Naive thymus-derived CD4-positive, alpha-beta T cell (primary cell): ENCODE measurements around the gene SPO11. TPM values are rescaled to one million over a fixed set of nuclear protein-coding genes. Genes with fewer than 3 reads are reported as not detected.

Source experiments
- ATAC-seq: fragments of 150-1000 bp; cut with Tn5 transposase; 2 replicates; pipeline ENCODE4 v1.10.0; 2021; ENCODE audit warnings: mild to moderate bottlenecking, moderate library complexity
- CTCF ChIA-PET: fragments of 350-600 bp; sonication (Branson Sonifier 250); formaldehyde crosslinking; loops from one replicate; lab custom pipeline; 2021; ENCODE audit warnings: antibody characterized with exemption; lab: Charles Lee
- POLR2A ChIA-PET: fragments of 350-600 bp; sonication (Branson Sonifier 250); formaldehyde crosslinking; loops from one replicate; lab custom pipeline; 2021; ENCODE audit warnings: antibody characterized with exemption, inconsistent platforms; lab: Charles Lee
- DNase-seq, 9 donors: peaks; one replicate each; pipeline versions ENCODE4 v3.0.0 to v3.0.0-alpha.2; 2020 to 2022; ENCODE audit warnings: mixed read lengths in 1 of 9
- H3K27ac ChIP-seq: one replicate; pipeline ENCODE4 v1.7.0; 2013; ENCODE audit warnings: mild to moderate bottlenecking, low read depth, low read length, moderate library complexity
- H3K27me3 ChIP-seq, 2 donors: one replicate each; pipeline ENCODE4 v1.7.0; 2013; ENCODE audit warnings: low read length in 2 of 2, mild to moderate bottlenecking in 2 of 2, moderate library complexity in 2 of 2; ENCODE audit not compliant: control insufficient read depth in 2 of 2, insufficient read depth in 2 of 2
- H3K36me3 ChIP-seq, 3 experiments: 1 replicate in 2 of 3; 2 replicates in 1 of 3; pipeline ENCODE4 v1.7.0; 2013; ENCODE audit warnings: low read length in 3 of 3, mild to moderate bottlenecking in 3 of 3, moderate library complexity in 1 of 3; ENCODE audit not compliant: insufficient read depth in 3 of 3, control insufficient read depth in 2 of 3
- H3K4me1 ChIP-seq, 2 donors: one replicate each; pipeline ENCODE4 v1.7.0; 2013; ENCODE audit warnings: low read length in 2 of 2, mild to moderate bottlenecking in 2 of 2, moderate library complexity in 1 of 2; ENCODE audit not compliant: control insufficient read depth in 2 of 2, insufficient read depth in 2 of 2
- H3K4me3 ChIP-seq: 2 replicates; pipeline ENCODE4 v1.7.0; 2013; ENCODE audit warnings: mild to moderate bottlenecking, low read length
- H3K9me3 ChIP-seq, 3 experiments: 1 replicate in 2 of 3; 2 replicates in 1 of 3; pipeline ENCODE4 v1.7.0; 2013; ENCODE audit warnings: low read length in 3 of 3; ENCODE audit not compliant: control insufficient read depth in 2 of 3
- H3K27ac Mint-ChIP-seq, 9 donors: one replicate each; pipeline ENCODE4 v1.8.0; 2020 to 2022; ENCODE audit warnings: mixed read lengths in 9 of 9, mild to moderate bottlenecking in 8 of 9, moderate library complexity in 5 of 9, inconsistent platforms in 2 of 9
- H3K27me3 Mint-ChIP-seq, 5 donors: one replicate each; pipeline ENCODE4 v1.8.0; 2021 to 2022; ENCODE audit warnings: mixed read lengths in 5 of 5, mild to moderate bottlenecking in 1 of 5
- H3K36me3 Mint-ChIP-seq, 5 donors: one replicate each; pipeline ENCODE4 v1.8.0; 2020 to 2022; ENCODE audit warnings: mixed read lengths in 5 of 5, mild to moderate bottlenecking in 3 of 5, inconsistent platforms in 1 of 5
- H3K4me1 Mint-ChIP-seq, 7 donors: one replicate each; pipeline ENCODE4 v1.8.0; 2020 to 2022; ENCODE audit warnings: mixed read lengths in 7 of 7, mild to moderate bottlenecking in 3 of 7, inconsistent platforms in 1 of 7
- H3K4me3 Mint-ChIP-seq, 10 donors: one replicate each; pipeline ENCODE4 v1.8.0; 2020 to 2022; ENCODE audit warnings: mild to moderate bottlenecking in 10 of 10, mixed read lengths in 10 of 10, moderate library complexity in 6 of 10, inconsistent platforms in 2 of 10
- H3K9me3 Mint-ChIP-seq, 11 donors: one replicate each; pipeline ENCODE4 v1.8.0; 2020 to 2022; ENCODE audit warnings: mixed read lengths in 11 of 11, mild to moderate bottlenecking in 4 of 11, inconsistent platforms in 1 of 11, moderate library complexity in 1 of 11
- intact Hi-C, 2 donors: fragments of 100-400 bp; cut with micrococcal nuclease; formaldehyde crosslinking; loops; one replicate each; pipeline ENCODE4 v1.15.1; 2023
- polyA plus RNA-seq, 2 donors: library from polyadenylated mRNA; unstranded; fragments of 300-500 nt; fragmentation: Illumina TruSeq; gene quantifications; one replicate each; pipeline ENCODE4 v1.2.3, GENCODE V29; 2021
- total RNA-seq, 6 experiments: library from RNA in 5 of 6; stranded (reverse) in 5 of 6; gene quantifications; 1 replicate in 5 of 6; 2 replicates in 1 of 6; pipeline ENCODE4 v1.2.3 and lab custom pipeline; 2021 to 2026

The SPO11 gene
- total and polyA plus RNA-seq, 7 experiments from 2014 or later: not detected

DNA sequence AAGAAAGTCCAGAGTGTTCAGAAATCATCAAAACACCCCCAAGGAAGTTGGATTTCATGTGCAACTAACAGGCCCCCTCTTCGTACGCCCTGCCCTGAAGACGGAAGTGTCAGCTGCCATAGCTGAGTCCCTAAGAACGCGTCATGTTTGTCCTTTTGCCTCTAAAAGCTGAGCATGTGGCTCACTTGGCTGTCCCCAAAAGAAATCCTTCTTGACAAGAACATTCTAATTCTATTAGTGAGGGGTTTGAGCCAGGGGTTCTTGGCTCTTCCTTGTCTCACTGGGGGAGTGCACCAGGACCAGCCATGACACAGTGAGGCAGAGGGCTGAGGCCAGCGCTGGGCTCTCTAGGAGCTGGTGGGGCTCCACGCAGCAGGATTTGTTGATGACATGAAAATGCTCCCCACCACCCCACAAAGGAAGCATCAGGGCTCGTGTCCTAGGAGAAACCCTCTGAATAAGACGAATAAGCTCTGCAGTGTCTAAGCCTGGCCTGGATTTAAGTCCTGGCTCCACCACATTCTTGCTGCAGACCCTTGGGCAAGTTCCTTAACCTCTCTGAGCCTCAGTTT, 20.0 kb upstream of the SPO11 start:
- no peaks in the 10 kb centered on the region for H3K4me1 ChIP-seq
- peaks cover 0 to 6% of the 10 kb centered on the region in 2 donors for H3K27me3 ChIP-seq
- ChIA-PET CTCF (interaction anchor here (1.2 kb wide), 1 partner anchor 201 kb away, joined by 3 read pairs; no protein-coding TSS in a partner anchor), POLR2A (no interaction called here)
- H3K4me3 ChIP-seq: no peak overlapping the region
- H3K36me3 Mint-ChIP-seq: peaks cover 0 to 3% (median 0%) of the 10 kb centered on the region in 5 donors
- H3K27ac ChIP-seq: no peak overlapping the region
- H3K9me3 ChIP-seq: no peaks in the 10 kb centered on the region
- DNase-seq (no peak), ATAC-seq (no peak)
- no peaks in the 10 kb centered on the region for H3K4me1 Mint-ChIP-seq
- peaks cover 3 to 19% (median 10%) of the 10 kb centered on the region in 5 donors for H3K27me3 Mint-ChIP-seq
- H3K9me3 Mint-ChIP-seq: no peaks in the 10 kb centered on the region
- intact Hi-C loops: no loop called here
- H3K27ac Mint-ChIP-seq: no peak overlapping the region
- no peak overlapping the region for H3K4me3 Mint-ChIP-seq
- H3K36me3 ChIP-seq: no peaks in the 10 kb centered on the region

DNA sequence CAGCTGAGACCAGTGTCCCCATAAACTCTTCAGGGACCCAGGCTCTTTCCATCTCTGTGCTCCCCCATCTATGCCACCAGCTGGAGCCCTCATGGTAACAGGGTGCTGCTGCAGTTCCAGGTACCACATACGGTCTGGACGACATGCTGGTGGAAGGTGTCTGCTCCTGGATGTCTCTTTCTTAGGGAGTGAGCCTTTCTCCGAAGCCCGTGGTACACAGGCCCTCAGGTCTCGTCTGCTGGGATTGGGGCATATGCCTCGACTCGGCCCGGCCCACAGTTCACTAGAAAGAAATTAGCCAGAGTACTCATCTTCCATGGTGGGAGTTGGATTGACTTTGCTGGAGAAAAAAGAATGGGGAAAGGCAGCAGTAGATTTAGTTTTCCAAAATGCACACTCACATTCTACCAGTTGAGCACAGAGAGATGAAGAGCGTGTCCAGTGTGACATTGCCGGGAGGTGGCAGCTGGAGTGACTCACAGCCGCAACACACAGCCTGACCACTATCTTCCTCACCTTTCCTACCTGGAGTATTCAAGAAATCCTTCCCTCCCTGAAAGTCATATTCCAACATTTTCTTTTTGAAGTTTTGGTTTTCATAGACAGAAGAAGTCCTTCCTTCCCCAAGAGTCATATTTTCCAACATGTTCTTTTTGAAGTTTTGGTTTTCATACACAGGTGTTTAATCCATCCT, 18.6 kb upstream of the SPO11 start:
- ChIA-PET CTCF (no interaction called here), POLR2A (no interaction called here)
- no peaks in the 10 kb centered on the region for H3K4me1 ChIP-seq
- H3K9me3 ChIP-seq: no peaks in the 10 kb centered on the region
- H3K4me3 ChIP-seq: no peak overlapping the region
- no peaks in the 10 kb centered on the region for H3K36me3 ChIP-seq
- Mint-ChIP-seq H3K9me3 (no peaks in the 10 kb centered on the region), H3K36me3 (peaks cover 0 to 3% (median 0%) of the 10 kb centered on the region in 5 donors), H3K4me3 (no peak overlapping the region), H3K4me1 (no peaks in the 10 kb centered on the region), H3K27me3 (peaks cover 3 to 27% (median 14%) of the 10 kb centered on the region in 5 donors), H3K27ac (no peak overlapping the region)
- intact Hi-C loops: no loop called here
- H3K27ac ChIP-seq: no peak overlapping the region
- H3K27me3 ChIP-seq: peaks cover 0 to 6% of the 10 kb centered on the region in 2 donors
- ATAC-seq: no peak
- DNase-seq: no peak

DNA sequence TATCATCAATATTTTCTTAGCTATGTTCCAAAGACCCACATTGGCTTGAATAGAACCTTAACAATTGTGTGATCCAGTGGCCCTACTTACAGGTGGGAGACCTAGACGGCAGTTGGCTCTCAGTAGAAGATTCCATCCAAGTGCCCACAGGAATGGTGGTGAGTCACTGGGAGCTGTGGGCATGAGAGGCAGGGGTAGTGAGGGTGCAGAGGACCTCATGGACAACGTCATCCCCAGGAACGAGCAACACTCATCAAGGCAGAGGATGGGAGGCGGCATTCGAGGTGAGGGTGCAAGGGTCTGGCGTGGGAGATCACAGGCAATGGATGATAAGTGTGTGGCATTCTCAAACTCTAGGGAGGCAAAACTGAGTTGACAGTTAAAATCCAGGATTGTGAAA, 17.5 kb upstream of the SPO11 start:
- no peak overlapping the region for H3K27ac Mint-ChIP-seq
- intact Hi-C loops: no loop called here
- no peaks in the 10 kb centered on the region for H3K4me1 Mint-ChIP-seq
- CTCF ChIA-PET: no interaction called here
- peaks cover 0 to 6% of the 10 kb centered on the region in 2 donors for H3K27me3 ChIP-seq
- no peaks in the 10 kb centered on the region for H3K9me3 Mint-ChIP-seq
- peaks cover 3 to 27% (median 15%) of the 10 kb centered on the region in 5 donors for H3K27me3 Mint-ChIP-seq
- H3K9me3 ChIP-seq: no peaks in the 10 kb centered on the region
- no peak overlapping the region for H3K4me3 Mint-ChIP-seq
- H3K36me3 Mint-ChIP-seq: peaks cover 0 to 3% (median 0%) of the 10 kb centered on the region in 5 donors
- ATAC-seq (no peak), DNase-seq (no peak)
- no peak overlapping the region for H3K4me3 ChIP-seq
- H3K4me1 ChIP-seq: no peaks in the 10 kb centered on the region
- POLR2A ChIA-PET: no interaction called here
- no peaks in the 10 kb centered on the region for H3K36me3 ChIP-seq
- no peak overlapping the region for H3K27ac ChIP-seq

DNA sequence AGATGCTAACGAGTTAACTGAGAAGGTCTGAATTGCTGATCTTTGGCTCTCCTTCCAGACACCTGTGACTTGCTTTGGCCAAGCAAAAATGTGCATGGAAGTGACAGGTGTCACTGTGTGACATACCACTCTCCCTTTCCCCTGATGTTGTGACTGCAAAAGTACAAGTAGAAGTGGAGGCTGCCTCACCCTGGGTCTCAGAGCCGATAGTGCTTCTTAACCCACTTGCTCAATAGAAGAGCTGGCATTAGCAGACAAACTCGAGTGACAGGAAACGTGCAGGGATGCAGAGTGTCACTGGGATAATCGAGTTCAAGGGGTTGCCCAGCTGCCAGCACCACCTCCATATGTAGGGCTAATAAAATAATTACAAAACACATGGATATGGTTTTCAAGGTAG, 16.4 kb upstream of the SPO11 start:
- Mint-ChIP-seq H3K27me3 (peaks cover under 1 to 20% (median 11%) of the 10 kb centered on the region in 5 donors), H3K4me1 (peaks cover 0 to 2% (median 0%) of the 10 kb centered on the region in 7 donors), H3K27ac (no peak overlapping the region), H3K9me3 (no peaks in the 10 kb centered on the region), H3K4me3 (no peak overlapping the region), H3K36me3 (no peaks in the 10 kb centered on the region)
- CTCF ChIA-PET: no interaction called here
- H3K27ac ChIP-seq: no peak overlapping the region
- no peaks in the 10 kb centered on the region for H3K4me1 ChIP-seq
- DNase-seq (no peak), ATAC-seq (no peak)
- intact Hi-C loops: no loop called here
- H3K9me3 ChIP-seq: no peaks in the 10 kb centered on the region
- peaks cover 0 to 6% of the 10 kb centered on the region in 2 donors for H3K27me3 ChIP-seq
- no peak overlapping the region for H3K4me3 ChIP-seq
- H3K36me3 ChIP-seq: no peaks in the 10 kb centered on the region
- POLR2A ChIA-PET: no interaction called here

DNA sequence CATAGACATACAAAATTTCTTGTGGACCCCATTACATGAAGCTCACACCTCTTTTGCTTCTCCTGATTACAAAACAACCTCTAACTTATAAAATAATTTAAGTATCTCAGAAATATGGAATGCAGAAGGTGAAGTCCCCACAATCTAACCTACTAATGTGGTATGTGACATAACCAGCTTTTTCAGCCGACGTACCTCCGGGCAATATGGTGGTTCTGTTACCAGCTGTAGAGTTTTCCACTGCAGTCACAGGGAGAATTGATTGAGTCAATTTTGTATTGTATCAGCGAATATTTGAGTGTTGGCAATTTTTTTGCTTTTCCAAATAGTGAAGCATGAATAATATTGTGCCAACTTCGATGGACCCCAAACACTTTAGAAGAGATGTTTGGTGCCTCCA, 15.7 kb upstream of the SPO11 start:
- H3K9me3 Mint-ChIP-seq: no peaks in the 10 kb centered on the region
- H3K36me3 ChIP-seq: no peaks in the 10 kb centered on the region
- peaks cover 0 to 6% of the 10 kb centered on the region in 2 donors for H3K27me3 ChIP-seq
- intact Hi-C loops: no loop called here
- H3K4me1 ChIP-seq: no peaks in the 10 kb centered on the region
- no peak for ATAC-seq
- no peak for DNase-seq
- H3K9me3 ChIP-seq: no peaks in the 10 kb centered on the region
- no peak overlapping the region for H3K27ac ChIP-seq
- H3K4me3 ChIP-seq: no peak overlapping the region
- H3K36me3 Mint-ChIP-seq: no peaks in the 10 kb centered on the region
- H3K27ac Mint-ChIP-seq: no peak overlapping the region
- POLR2A ChIA-PET: no interaction called here
- no peak overlapping the region for H3K4me3 Mint-ChIP-seq
- peaks cover 4 to 26% (median 12%) of the 10 kb centered on the region in 5 donors for H3K27me3 Mint-ChIP-seq
- peaks cover 0 to 2% (median 0%) of the 10 kb centered on the region in 7 donors for H3K4me1 Mint-ChIP-seq
- CTCF ChIA-PET: no interaction called here

DNA sequence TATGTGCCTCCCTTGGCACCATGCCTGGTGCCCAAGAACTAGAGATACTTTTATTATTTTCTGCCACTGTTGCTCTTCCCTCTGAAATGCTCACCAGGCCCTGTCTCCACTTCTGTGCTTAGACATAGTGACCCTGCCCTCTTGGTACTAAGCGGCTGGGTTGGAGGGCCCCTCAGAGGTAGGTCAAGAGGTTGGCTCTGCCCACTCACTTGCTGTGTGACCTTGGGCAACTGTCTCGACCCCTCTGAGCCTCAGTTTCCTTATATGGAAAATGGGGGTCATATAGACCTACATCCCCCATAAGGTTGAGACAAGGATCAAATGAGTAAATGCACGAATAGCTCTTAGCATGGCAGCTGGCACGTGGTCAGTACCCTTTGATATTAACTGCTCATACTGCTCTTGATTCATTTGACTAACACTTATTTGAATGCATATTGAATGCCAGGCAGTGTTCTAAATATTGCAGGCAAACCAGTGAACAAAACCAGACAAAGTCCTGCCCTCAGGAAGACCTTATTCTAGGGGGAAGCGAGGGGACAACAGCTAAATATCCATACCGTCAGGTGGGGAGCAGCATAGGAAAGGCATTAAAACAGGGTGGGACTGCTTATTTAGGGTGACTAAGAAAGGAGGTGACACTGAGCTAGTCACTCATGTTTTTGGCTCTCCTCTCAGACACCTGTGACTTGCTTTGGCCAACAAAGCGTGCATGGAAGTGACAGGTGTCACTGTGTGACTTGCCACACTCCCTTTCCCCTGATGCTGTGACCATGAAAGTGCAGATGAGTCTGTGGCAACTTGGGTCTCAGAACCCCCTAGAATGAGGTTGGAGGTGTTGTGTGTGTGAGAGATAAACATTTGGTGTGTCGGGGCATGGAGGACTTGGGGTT, 14.3 kb upstream of the SPO11 start:
- no peak for ATAC-seq
- Mint-ChIP-seq H3K4me1 (peaks cover 0 to 2% (median 0%) of the 10 kb centered on the region in 7 donors), H3K9me3 (no peaks in the 10 kb centered on the region), H3K27me3 (peaks cover 11 to 23% (median 19%) of the 10 kb centered on the region in 5 donors), H3K4me3 (no peak overlapping the region), H3K36me3 (no peaks in the 10 kb centered on the region), H3K27ac (no peak overlapping the region)
- no peak overlapping the region for H3K4me3 ChIP-seq
- ChIA-PET POLR2A (no interaction called here), CTCF (no interaction called here)
- H3K27ac ChIP-seq: no peak overlapping the region
- DNase-seq: no peak
- peaks cover 0 to 6% of the 10 kb centered on the region in 2 donors for H3K27me3 ChIP-seq
- intact Hi-C loops: no loop called here
- no peaks in the 10 kb centered on the region for H3K9me3 ChIP-seq
- H3K36me3 ChIP-seq: no peaks in the 10 kb centered on the region
- H3K4me1 ChIP-seq: no peaks in the 10 kb centered on the region
